Stimulated activated CD8-positive, alpha-beta memory T cell treated with anti-CD3 and anti-CD28 coated beads, Interleukin-4, amount 100 ng/mL, for 4 hours (primary cell): Measurements from ENCODE around the gene HAND2.

ENCODE experiments used
- DNase-seq, 2 donors: peaks; one replicate each; pipeline ENCODE4 v3.0.0-alpha.2; 2020; ENCODE audit warnings: low read depth in 2 of 2, low spot score in 1 of 2

The HAND2 gene

GRCh38 chr4:173529477-173530325 lies at the start of gene HAND2:
TSS of gene HAND2 (minus strand) at chr4:173530229. CDS start at chr4:173529289, 940 bp downstream.
- DNase-seq: no peak

GRCh38 chr4:173578956-173579355 lies 48.9 kb upstream of the HAND2 start:
- DNase-seq: no peak

- DNase-seq: no peak
These were observed 47.9 kb upstream of the HAND2 start for GRCh38 chr4:173577963-173578362.

- no peak for DNase-seq
These were observed 45.6 kb upstream of the HAND2 start for GRCh38 chr4:173575482-173576152.

GRCh38 chr4:173573725-173574124 lies 43.7 kb upstream of the HAND2 start:
- no peak for DNase-seq

- no peak for DNase-seq
These were observed 43.3 kb upstream of the HAND2 start for GRCh38 chr4:173573286-173573685.

DNA sequence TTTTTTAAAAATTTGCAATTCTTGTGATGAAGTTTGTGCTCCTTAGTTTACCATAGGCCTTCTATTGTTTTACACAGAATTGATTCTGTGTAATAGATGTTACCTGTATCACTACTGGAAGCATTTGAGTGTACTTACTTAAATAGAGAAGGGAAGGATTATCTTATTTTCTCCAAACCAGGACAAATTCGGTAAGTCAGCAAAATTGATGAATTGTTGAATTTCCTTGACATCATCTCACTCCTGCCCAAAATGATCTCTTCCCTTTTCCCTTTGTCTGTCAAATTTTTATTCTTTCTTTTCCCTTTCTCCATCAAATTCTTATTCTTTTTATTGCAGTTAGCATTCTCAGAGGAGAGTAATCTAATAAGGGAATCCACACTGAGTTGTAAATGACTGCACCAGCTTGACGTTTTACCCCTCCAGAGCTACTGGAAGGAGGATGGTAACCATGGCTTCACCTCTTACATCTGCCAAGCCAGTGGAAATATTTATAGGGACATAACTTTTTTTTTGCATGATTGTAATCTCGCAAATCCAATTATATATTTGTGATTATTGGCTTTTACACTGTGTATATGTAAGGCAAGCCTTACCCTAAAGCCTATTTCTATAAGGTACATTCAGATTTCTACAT lies 42.6 kb upstream of the HAND2 start:
- DNase-seq: no peak

GRCh38 chr4:173571620-173572019 lies 41.6 kb upstream of the HAND2 start:
- no peak for DNase-seq

- no peak for DNase-seq
These were observed 35.3 kb upstream of the HAND2 start for GRCh38 chr4:173565281-173565680.

- no peak for DNase-seq
These were observed 34.4 kb upstream of the HAND2 start for GRCh38 chr4:173564461-173564860.

GRCh38 chr4:173560896-173561295 lies 30.9 kb upstream of the HAND2 start:
- DNase-seq: no peak

DNA sequence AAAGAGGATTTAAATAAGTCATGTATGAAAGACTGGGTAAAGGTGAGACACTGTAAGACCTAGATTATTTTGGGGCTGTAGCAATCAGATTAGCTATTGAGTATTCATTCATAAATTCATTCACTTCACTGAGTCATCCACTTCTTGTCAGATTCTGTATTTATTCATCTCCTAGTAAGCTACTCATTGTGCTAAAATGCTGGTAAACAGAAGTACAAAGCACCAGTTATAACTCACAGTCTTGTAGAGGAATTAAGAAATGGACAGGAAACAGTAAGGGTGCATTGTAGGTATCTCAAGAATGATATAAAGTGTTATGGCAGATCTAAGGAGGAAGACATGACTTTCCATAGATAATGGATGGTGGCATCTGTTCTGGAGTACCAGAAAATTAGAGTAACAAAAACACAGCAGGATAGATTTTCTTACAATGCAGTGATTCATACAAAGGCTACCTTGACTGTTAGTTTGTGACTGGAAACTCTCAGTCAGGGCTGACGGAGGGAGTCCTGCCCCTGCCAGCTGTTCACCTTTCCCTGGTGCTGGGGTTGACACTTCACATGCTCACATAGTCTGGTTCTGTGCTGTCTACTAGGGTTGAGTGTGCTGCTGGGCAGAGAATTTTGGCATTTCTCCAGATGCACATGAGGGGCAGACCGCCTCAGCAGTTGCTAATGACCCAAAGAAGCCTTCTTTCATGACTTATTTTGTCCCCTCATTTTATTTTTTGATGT lies 26.5 kb upstream of the HAND2 start:
- no peak for DNase-seq

- no peak for DNase-seq
These were observed 17.9 kb upstream of the HAND2 start for GRCh38 chr4:173547889-173548288.

GRCh38 chr4:173546776-173547175 lies 16.7 kb upstream of the HAND2 start:
- no peak for DNase-seq

DNA sequence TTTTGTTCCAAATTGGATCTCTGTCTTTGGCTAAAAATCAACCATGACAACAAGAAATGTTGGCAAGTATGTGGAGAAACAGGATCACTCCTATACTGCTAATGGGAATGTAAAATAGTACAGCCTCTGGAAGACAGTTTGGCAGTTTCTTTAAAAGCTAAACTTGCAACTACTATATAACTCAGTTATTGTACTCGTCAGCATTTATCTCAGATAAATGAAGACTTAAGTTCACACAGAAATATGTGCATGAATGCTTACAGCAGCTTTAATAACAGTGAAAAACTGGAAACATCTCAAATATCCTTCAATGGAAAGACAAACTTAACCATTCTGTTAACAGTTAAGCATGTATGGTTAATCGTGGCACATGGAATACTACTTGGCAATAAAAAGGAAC lies 15.4 kb upstream of the HAND2 start:
- DNase-seq: no peak

DNA sequence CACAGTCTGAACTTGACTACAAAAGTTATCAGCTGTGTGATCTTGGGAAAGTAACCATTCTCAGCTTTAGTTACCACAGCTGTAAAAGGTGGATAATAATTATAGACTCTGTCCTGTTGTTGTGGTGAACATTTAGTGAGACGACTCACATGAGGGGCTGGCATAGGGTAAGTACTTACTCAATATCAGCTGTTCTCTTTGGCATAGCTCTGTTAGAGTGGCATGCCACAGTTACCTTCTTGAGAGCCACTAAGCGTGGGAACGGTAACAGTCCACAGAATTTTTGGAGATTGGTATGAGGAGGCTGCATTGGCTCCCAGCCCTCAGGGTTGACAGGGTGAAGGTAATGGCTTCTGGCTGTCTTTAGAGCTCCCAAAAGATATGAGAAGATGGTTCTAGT lies 13.2 kb upstream of the HAND2 start:
- no peak for DNase-seq

DNA sequence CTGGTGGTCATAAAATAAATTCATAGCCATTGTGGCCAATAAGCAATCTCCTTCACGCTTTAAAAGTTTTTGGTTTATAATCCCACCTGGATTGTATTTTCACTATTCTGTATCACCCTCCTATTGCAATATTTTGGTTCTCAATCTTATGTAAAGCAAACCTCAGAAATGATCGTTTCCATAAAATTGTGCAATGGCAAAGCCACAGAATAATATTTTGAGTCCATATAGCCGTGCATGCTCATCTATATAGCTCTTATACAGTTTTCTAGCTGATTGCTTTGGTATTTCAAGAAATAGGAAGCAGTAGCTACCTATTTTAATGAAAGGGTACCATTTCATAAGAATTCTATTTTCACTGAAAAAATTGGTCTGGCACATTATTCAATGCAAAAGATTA lies 10.0 kb upstream of the HAND2 start:
- no peak for DNase-seq

DNA sequence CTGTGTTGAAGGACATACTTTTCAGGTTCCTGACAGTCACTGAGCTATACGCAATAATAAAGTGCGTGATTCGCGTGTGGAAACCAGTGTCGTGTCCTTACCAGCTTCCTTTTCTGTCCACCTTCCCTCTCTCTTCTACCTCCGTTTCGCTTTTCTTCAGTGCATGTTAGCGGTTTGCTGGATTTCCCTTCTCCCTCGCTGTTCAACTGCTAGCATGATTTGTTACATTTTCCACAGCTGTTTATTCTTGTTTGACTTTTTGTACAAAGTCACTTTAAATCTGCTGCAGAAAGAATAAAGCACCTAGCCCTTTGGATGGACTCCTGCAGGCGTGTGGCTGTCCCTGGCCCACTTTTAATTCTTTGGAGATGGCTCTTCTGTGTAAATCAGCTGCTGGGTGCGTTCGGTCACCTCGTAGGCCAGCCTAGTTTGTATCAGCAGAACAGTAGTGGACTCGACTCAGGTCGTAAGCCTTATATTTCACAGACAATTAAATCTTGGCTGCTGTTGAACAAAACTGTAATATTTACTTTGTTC lies 8.9 kb upstream of the HAND2 start:
- DNase-seq: no peak

DNA sequence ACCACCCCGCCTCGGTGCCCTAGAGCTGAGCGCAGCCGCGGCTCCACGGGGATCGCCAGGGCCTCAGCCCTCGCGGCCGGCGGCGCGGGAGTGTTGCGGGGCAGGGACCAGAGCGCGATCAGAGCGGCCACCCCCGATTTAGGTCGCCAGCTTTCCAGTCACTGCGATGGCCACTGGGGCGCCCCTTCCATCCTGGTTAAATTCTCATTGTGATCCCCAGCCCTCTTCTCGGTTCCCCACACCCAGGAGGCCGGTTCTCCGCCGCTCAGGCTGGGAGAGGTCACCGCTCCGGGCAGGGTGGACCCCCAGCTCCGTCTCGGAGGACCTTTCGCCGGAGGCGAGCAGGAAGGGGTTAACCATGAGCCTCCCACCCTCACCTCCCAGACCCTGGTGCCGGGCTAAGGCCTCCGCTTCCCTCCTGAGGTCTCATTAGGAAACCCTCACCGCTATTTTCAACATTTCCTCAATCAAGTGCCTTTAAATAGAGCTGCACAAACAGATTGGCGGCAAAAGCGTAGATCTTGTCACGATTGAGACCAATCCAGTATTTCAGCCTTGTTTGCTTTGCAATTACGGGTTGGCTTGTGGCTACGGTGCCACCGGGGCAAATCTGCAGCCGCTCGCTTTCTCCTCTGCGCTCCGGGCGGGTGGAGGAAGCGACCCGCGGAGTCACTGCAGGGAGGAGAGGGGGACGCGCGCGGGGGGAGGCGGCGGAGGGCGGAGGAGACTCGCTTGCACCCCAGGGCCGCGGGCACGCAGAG lies 8.3 kb upstream of the HAND2 start:
- no peak for DNase-seq

- DNase-seq: no peak
These were observed 7.7 kb upstream of the HAND2 start for GRCh38 chr4:173537613-173538147.
